Adipocyte (in vitro differentiated cells): ENCODE data around the gene GLI1.

Experiments
- DNase-seq: peaks from one replicate; pipeline ENCODE4 v3.0.0-alpha.2; 2015; ENCODE audit warnings: low read depth
- H3K27me3 ChIP-seq: replicated peaks from 2 replicates; pipeline ENCODE4 v1.7.0; 2013; ENCODE audit warnings: mild to moderate bottlenecking, low read length, moderate library complexity; ENCODE audit not compliant: control insufficient read depth, insufficient read depth
- H3K36me3 ChIP-seq: 2 replicates; pipeline ENCODE4 v1.7.0; 2013; ENCODE audit warnings: low read length, mild to moderate bottlenecking, moderate library complexity; ENCODE audit not compliant: control insufficient read depth, insufficient read depth, severe bottlenecking
- H3K4me1 ChIP-seq: 2 replicates; pipeline ENCODE4 v1.7.0; 2013; ENCODE audit warnings: mild to moderate bottlenecking, low read length, moderate library complexity; ENCODE audit not compliant: control insufficient read depth, insufficient read depth
- H3K4me3 ChIP-seq: 2 replicates; pipeline ENCODE4 v1.7.0; 2013; ENCODE audit warnings: mild to moderate bottlenecking, low read length, moderate library complexity
- H3K9ac ChIP-seq: 2 replicates; pipeline ENCODE4 v1.7.0; 2013; ENCODE audit warnings: mild to moderate bottlenecking, low read length, moderate library complexity
- H3K9me3 ChIP-seq: 2 replicates; pipeline ENCODE4 v1.7.0; 2013; ENCODE audit warnings: mild to moderate bottlenecking, low read length, moderate library complexity; ENCODE audit not compliant: control insufficient read depth

Gene GLI1

GRCh38 chr12:57462912-57463253 lies 3.3 kb downstream of the GLI1 start:
- peaks cover 46% of the 10 kb centered on the region for H3K27me3 ChIP-seq
- no peak overlapping the region for H3K9ac ChIP-seq
- H3K9me3 ChIP-seq: peaks cover 2% of the 10 kb centered on the region
- DNase-seq: no peak
- H3K36me3 ChIP-seq: no peaks in the 10 kb centered on the region
- peaks cover 14% of the 10 kb centered on the region for H3K4me1 ChIP-seq
- no peak overlapping the region for H3K4me3 ChIP-seq

- Histone ChIP-seq H3K27me3 (peaks cover 55% of the 10 kb centered on the region), H3K9me3 (peaks cover 2% of the 10 kb centered on the region), H3K36me3 (no peaks in the 10 kb centered on the region), H3K4me1 (peaks cover 10% of the 10 kb centered on the region), H3K9ac (no peak overlapping the region), H3K4me3 (no peak overlapping the region)
- DNase-seq: no peak
Measured at GRCh38 chr12:57464569-57464968, 5.0 kb downstream of the GLI1 start.

- H3K9me3 ChIP-seq: peaks cover 2% of the 10 kb centered on the region
- no peaks in the 10 kb centered on the region for H3K36me3 ChIP-seq
- no peak overlapping the region for H3K9ac ChIP-seq
- H3K27me3 ChIP-seq: peaks cover 61% of the 10 kb centered on the region
- peaks cover 10% of the 10 kb centered on the region for H3K4me1 ChIP-seq
- no peak for DNase-seq
- H3K4me3 ChIP-seq: no peak overlapping the region
Measured at GRCh38 chr12:57465030-57465746, 5.6 kb downstream of the GLI1 start.

- DNase-seq: no peak
Measured at GRCh38 chr12:57465747-57466505, 6.3 kb downstream of the GLI1 start.

GRCh38 chr12:57467212-57467874 lies 7.8 kb downstream of the GLI1 start:
- DNase-seq: no peak
- no peaks in the 10 kb centered on the region for H3K36me3 ChIP-seq
- H3K4me1 ChIP-seq: peaks cover 3% of the 10 kb centered on the region
- H3K9me3 ChIP-seq: peaks cover 2% of the 10 kb centered on the region
- H3K27me3 ChIP-seq: peaks cover 72% of the 10 kb centered on the region
- H3K9ac ChIP-seq: no peak overlapping the region
- H3K4me3 ChIP-seq: no peak overlapping the region

More at GRCh38 chr12:57465747-57466505, 6.3 kb downstream of the GLI1 start:
- Histone ChIP-seq H3K4me3 (no peak overlapping the region), H3K9ac (no peak overlapping the region), H3K4me1 (peaks cover 10% of the 10 kb centered on the region), H3K9me3 (peaks cover 2% of the 10 kb centered on the region), H3K27me3 (peaks cover 64% of the 10 kb centered on the region), H3K36me3 (no peaks in the 10 kb centered on the region)

GRCh38 chr12:57467915-57468314 lies 8.3 kb downstream of the GLI1 start:
- H3K36me3 ChIP-seq: no peaks in the 10 kb centered on the region
- no peak overlapping the region for H3K4me3 ChIP-seq
- peaks cover 2% of the 10 kb centered on the region for H3K9me3 ChIP-seq

GRCh38 chr12:57469296-57470164 lies 9.9 kb downstream of the GLI1 start:
- Histone ChIP-seq H3K36me3 (no peaks in the 10 kb centered on the region), H3K4me1 (no peaks in the 10 kb centered on the region), H3K27me3 (peaks cover 84% of the 10 kb centered on the region), H3K9me3 (peaks cover 2% of the 10 kb centered on the region), H3K4me3 (no peak overlapping the region), H3K9ac (no peak overlapping the region)
- no peak for DNase-seq

More at GRCh38 chr12:57467915-57468314, 8.3 kb downstream of the GLI1 start:
- no peak overlapping the region for H3K9ac ChIP-seq
- peaks cover 77% of the 10 kb centered on the region for H3K27me3 ChIP-seq
- no peaks in the 10 kb centered on the region for H3K4me1 ChIP-seq
- no peak for DNase-seq

GRCh38 chr12:57470286-57470969 lies 10.8 kb downstream of the GLI1 start:
- Histone ChIP-seq H3K4me1 (peaks cover 3% of the 10 kb centered on the region), H3K36me3 (no peaks in the 10 kb centered on the region), H3K9ac (no peak overlapping the region), H3K4me3 (no peak overlapping the region), H3K27me3 (peaks cover 84% of the 10 kb centered on the region), H3K9me3 (peaks cover 2% of the 10 kb centered on the region)
- no peak for DNase-seq

GRCh38 chr12:57470970-57471656 lies 11.5 kb downstream of the GLI1 start:
- DNase-seq: no peak
- Histone ChIP-seq H3K9me3 (no peaks in the 10 kb centered on the region), H3K4me3 (no peak overlapping the region), H3K36me3 (no peaks in the 10 kb centered on the region), H3K4me1 (peaks cover 10% of the 10 kb centered on the region), H3K27me3 (peaks cover 84% of the 10 kb centered on the region), H3K9ac (no peak overlapping the region)

- H3K4me3 ChIP-seq: no peak overlapping the region
- DNase-seq: no peak
- peaks cover 87% of the 10 kb centered on the region for H3K27me3 ChIP-seq
Measured at GRCh38 chr12:57471661-57472060, 12.1 kb downstream of the GLI1 start.

More at GRCh38 chr12:57471661-57472060, 12.1 kb downstream of the GLI1 start:
- Histone ChIP-seq H3K36me3 (no peaks in the 10 kb centered on the region), H3K9me3 (no peaks in the 10 kb centered on the region), H3K9ac (no peak overlapping the region), H3K4me1 (peaks cover 10% of the 10 kb centered on the region)
